Measurements from ENCODE around the gene C10orf90. TPM values are rescaled to one million over a fixed set of nuclear protein-coding genes. Genes with fewer than 3 reads are reported as not detected.

C10orf90 gene
- total RNA-seq, 1 donor from 2014 or later, result not detected

GRCh38 chr10:126402721-126403695 lies 267.5 kb downstream of the C10orf90 start:
- no peak overlapping the region for H3K4me3 Mint-ChIP-seq (ENCODE audit: low read depth)
- no peak overlapping the region for H3K27ac Mint-ChIP-seq

GRCh38 chr10:126400641-126401040 lies 269.9 kb downstream of the C10orf90 start:
- no peak for DNase-seq (ENCODE audit: low spot score, unreplicated experiment)
- Mint-ChIP-seq H3K27ac (no peak overlapping the region), H3K27me3 (peaks cover 35% of the 10 kb centered on the region), H3K36me3 (ENCODE audit: insufficient read depth) (no peaks in the 10 kb centered on the region), H3K4me3 (ENCODE audit: low read depth) (no peak overlapping the region), H3K9me3 (ENCODE audit: low read depth) (no peaks in the 10 kb centered on the region), H3K4me1 (ENCODE audit: low read depth) (peaks cover 6% of the 10 kb centered on the region)
- TF ChIP-seq CTCF (IDR thresholded peaks at IDR 0.05; ENCODE audit: unreplicated experiment), result no peak

More at GRCh38 chr10:126402721-126403695, 267.5 kb downstream of the C10orf90 start:
- DNase-seq (ENCODE audit: low spot score, unreplicated experiment), result no peak
- H3K36me3 Mint-ChIP-seq (ENCODE audit: insufficient read depth), result no peaks in the 10 kb centered on the region
- H3K4me1 Mint-ChIP-seq (ENCODE audit: low read depth), result peaks cover 6% of the 10 kb centered on the region
- peaks cover 23% of the 10 kb centered on the region for H3K27me3 Mint-ChIP-seq
- no peak for TF ChIP-seq CTCF (IDR thresholded peaks at IDR 0.05; ENCODE audit: unreplicated experiment)
- no peaks in the 10 kb centered on the region for H3K9me3 Mint-ChIP-seq (ENCODE audit: low read depth)

- no peak for TF ChIP-seq CTCF (IDR thresholded peaks at IDR 0.05; ENCODE audit: unreplicated experiment)
- no peaks in the 10 kb centered on the region for H3K36me3 Mint-ChIP-seq (ENCODE audit: insufficient read depth)
- no peaks in the 10 kb centered on the region for H3K9me3 Mint-ChIP-seq (ENCODE audit: low read depth)
- no peak for DNase-seq (ENCODE audit: low spot score, unreplicated experiment)
- H3K4me3 Mint-ChIP-seq (ENCODE audit: low read depth), result no peak overlapping the region
- no peak overlapping the region for H3K27ac Mint-ChIP-seq
- peaks cover 6% of the 10 kb centered on the region for H3K4me1 Mint-ChIP-seq (ENCODE audit: low read depth)
- H3K27me3 Mint-ChIP-seq, result peaks cover 43% of the 10 kb centered on the region
Observed at GRCh38 chr10:126398924-126399323, 271.6 kb downstream of the C10orf90 start.

- Mint-ChIP-seq H3K4me1 (ENCODE audit: low read depth) (peaks cover 3% of the 10 kb centered on the region), H3K4me3 (ENCODE audit: low read depth) (no peak overlapping the region), H3K27ac (no peak overlapping the region), H3K9me3 (ENCODE audit: low read depth) (no peaks in the 10 kb centered on the region), H3K27me3 (peaks cover 45% of the 10 kb centered on the region), H3K36me3 (ENCODE audit: insufficient read depth) (no peaks in the 10 kb centered on the region)
- DNase-seq (ENCODE audit: low spot score, unreplicated experiment), result no peak
- no peak for TF ChIP-seq CTCF (IDR thresholded peaks at IDR 0.05; ENCODE audit: unreplicated experiment)
Observed at GRCh38 chr10:126398383-126398743, 272.1 kb downstream of the C10orf90 start.

GRCh38 chr10:126397640-126398382 lies 272.7 kb downstream of the C10orf90 start:
- no peaks in the 10 kb centered on the region for H3K4me1 Mint-ChIP-seq (ENCODE audit: low read depth)
- H3K36me3 Mint-ChIP-seq (ENCODE audit: insufficient read depth), result no peaks in the 10 kb centered on the region
- no peak overlapping the region for H3K4me3 Mint-ChIP-seq (ENCODE audit: low read depth)
- no peak for TF ChIP-seq CTCF (IDR thresholded peaks at IDR 0.05; ENCODE audit: unreplicated experiment)
- no peak for DNase-seq (ENCODE audit: low spot score, unreplicated experiment)
- H3K27ac Mint-ChIP-seq, result no peak overlapping the region
- H3K27me3 Mint-ChIP-seq, result peaks cover 45% of the 10 kb centered on the region
- no peaks in the 10 kb centered on the region for H3K9me3 Mint-ChIP-seq (ENCODE audit: low read depth)
